AG09309 (cell line): ENCODE measurements around the gene SSU72.
"Not testable (repeated sequence)": the region's sequence is repeated elsewhere in the genome, so short reads cannot be mapped to it uniquely, and the experiment has no call there.

ENCODE experiments used
- DNase-seq: peaks from one replicate; pipeline ENCODE4 v3.0.0-alpha.2; 2010; ENCODE audit warnings: low read depth
- H3K4me3 ChIP-seq: 2 replicates; pipeline ENCODE4 v1.5.1; 2011; ENCODE audit warnings: mild to moderate bottlenecking, low read depth, low read length, moderate library complexity; ENCODE audit not compliant: control insufficient read depth
- CTCF ChIP-seq: IDR thresholded peaks from 2 replicates; pipeline ENCODE4 v1.5.1; 2011; ENCODE audit warnings: mild to moderate bottlenecking, low read depth, low read length, inconsistent platforms; ENCODE audit not compliant: insufficient read depth, control insufficient read depth; ENCODE audit errors: missing control alignments

The SSU72 gene

DNA sequence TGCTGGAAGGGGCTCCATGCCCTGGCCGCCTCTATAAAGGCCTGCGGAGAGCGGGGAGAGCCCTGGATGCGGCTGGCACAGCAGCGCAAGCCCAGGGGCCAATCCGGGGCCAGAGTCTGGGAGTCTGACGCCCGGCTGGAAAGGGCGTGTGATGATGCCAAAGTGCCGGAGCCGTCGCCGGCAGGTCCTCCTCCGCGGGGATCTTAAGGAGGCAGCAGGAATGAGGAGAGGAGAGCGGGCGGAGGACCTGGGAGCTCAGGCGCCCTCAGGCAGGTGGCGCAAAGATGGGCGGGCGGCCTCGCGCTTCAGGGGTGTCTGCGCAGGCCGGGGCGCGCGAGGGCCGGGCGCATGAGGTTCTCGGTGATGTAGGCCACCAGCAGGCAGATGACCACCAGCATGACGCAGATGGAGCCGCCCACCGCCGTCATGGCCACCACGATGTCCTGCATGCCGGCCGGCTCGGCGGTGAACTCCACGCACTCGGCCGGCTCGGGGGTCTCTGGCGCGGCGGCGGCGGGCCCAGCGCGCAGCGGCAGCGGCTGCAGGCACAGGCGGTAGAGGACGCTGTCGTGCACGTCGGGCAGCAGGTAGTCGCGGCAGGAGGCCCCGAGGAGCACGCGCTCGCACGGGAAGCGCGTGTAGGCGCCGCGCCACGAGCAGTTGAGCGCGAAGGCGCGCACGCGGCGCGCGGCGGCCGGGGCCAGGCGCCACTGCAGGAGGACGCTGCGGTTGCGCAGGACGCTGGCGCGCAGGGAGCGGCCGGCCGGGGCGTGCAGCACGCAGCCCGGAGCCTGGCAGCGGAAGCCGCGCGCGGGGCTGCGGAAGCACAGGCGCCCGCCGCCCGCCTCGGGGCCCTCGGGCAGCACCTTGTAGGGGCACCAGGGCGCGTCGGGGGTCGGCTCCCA is 24.6 kb upstream of the SSU72 start:
- no peak overlapping the region for H3K4me3 ChIP-seq
- no peak for TF ChIP-seq CTCF
- DNase-seq = no peak

- DNase-seq = no peak
- no peak overlapping the region for H3K4me3 ChIP-seq
- TF ChIP-seq CTCF = no peak
Measured at GRCh38 chr1:1598720-1599029, 24.0 kb upstream of the SSU72 start.

DNA sequence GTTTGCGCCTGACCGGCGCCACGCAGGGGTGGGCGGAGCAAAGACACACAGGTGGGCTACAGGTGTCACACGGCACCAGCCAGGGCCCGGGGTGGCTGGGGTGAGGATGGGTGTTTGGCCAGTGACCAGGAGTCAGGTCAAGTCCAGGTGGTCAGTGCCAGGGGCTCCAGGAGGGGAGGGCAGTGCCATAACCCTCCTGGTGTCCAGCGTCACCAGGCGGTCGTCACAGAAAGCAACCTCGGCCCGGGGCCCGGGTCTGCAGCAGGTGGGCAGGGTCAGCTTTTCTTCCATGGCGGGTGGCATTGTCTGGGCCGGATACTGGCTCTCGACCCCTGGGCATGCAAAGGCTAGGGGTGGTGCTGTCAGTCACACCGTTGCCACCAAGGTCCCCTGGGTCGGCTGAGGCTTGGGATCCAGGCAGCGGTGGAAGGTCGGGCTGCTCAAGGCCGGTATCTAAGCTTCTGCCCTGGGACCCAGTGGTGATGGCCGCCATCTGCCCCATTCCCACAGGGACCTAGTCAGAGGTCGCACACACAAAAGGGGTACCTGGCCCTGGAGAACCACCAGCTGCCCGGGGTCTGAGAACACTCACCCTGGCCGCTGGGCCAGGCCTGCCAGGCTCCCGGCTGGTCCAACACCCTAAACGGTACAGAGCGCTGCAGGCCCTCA is 23.5 kb upstream of the SSU72 start:
- DNase-seq = no peak
- no peak overlapping the region for H3K4me3 ChIP-seq
- TF ChIP-seq CTCF = no peak

DNA sequence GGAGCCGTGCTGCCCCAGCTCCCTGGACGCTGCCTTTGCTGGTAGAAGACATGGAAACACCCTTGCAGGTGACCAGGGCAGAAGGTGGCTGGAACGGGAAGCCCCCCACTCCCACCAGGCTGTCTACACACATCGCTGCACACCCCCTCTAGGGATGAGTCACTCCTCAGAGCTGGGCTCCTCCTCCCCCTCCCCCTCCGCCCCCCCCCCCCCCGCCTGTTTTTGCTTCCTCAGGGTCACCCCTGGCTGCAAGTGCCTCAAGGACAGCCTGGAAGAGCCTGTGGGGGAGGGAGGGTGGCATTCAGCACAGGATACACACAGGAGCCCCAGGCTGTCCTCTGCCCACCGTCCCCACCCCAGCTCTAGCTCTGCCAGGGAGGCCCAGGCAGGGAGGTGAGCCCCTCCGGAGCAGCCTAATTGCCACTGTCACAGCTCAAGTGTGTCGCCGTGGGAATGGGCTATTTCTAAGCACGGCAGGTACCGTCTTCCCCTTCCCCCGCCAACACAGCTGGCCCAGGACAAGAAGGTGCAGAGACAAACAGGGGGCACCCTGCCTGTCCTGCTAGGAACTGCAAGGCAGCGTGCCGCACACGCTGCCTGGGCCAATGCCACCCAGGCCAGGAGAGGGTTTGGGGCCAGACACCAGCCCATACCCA is 22.7 kb upstream of the SSU72 start:
- TF ChIP-seq CTCF = peak; percentile 46
- no peak overlapping the region for H3K4me3 ChIP-seq
- no peak for DNase-seq

- no peak overlapping the region for H3K4me3 ChIP-seq
- no peak for DNase-seq
- no peak for TF ChIP-seq CTCF
Measured at GRCh38 chr1:1596493-1597274, 22.0 kb upstream of the SSU72 start.

DNA sequence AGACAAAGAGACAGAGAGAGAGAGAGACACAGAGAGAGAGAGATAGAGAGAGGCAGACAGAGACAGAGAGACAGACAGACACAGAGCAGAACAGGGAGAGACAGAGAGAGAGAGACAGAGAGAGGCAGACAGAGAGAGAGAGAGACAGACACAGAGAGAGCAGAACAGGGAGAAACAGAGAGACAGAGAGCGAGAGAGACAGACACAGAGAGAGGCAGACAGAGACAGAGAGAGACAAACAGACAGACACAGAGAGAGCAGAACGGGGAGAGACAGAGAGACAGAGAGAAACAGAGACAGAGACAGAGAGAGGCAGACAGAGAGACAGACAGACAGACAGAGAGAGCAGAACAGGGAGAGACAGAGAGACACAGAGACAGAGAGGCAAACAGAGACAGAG is 20.7 kb upstream of the SSU72 start:
- not testable (repeated sequence) for DNase-seq, H3K4me3 ChIP-seq
